ENCODE data around the gene NFIC.

DNA sequence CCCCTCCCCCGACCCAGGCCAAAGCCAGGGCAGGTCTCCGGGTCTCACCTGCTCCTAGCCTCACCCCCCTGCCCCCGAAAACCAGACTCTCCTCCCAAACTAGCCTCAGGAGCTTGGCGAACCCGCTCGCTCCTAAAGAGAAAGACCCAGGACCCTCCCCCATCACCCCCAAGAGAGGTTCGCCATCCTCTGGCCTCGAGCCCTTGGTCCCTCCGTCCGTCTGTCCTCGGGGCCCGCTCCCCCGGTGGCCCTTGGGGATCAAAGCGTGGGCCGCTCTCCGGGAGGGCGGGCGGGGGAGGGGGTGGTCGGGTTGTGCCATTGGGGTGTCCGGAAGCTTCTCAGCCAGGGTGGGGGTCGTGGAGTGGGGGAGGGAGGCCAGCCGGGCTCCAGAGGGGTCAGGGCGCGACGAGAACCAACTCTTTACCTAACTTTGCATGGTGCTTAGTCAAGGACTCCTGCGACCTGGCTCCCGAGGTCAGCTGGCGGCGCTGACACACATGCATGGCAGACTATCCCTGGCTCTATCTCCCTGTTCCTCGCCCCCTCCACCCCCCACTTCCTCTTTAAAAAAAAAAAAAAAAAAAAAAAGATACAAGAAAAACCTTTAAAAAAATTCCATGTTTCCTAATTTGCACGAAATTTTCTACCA lies 98.3 kb downstream of the NFIC start:
- TF ChIP-seq CTCF (IDR thresholded peaks at IDR 0.05): no peak
- no peak for TF ChIP-seq ZFX (IDR thresholded peaks at IDR 0.05; ENCODE audit: borderline replicate concordance)
